Thoracic aorta (tissue), 2 donors: Measurements from ENCODE around the gene SF3B5. TPM values are rescaled to one million over a fixed set of nuclear protein-coding genes. Genes with fewer than 3 reads are reported as not detected.
A peak's percentile ranks its signal among the peaks of the same experiment; 100 is the strongest.

Source experiments
- ATAC-seq: fragments of 150-250 bp; one replicate; pipeline ENCODE4 v1.8.0; 2017; ENCODE audit warnings: low read depth; ENCODE audit not compliant: insufficient number of reproducible peaks, low FRiP score
- DNase-seq: peaks from one replicate; pipeline ENCODE4 v3.0.0-alpha.2; 2020; ENCODE audit warnings: low spot score
- H3K27ac ChIP-seq, 2 donors: fragments of 200-600 bp; sonication (generic); 1 replicate in 1 of 2; 2 replicates in 1 of 2; pipeline ENCODE4 v1.5.1; 2016; ENCODE audit warnings: mild to moderate bottlenecking in 2 of 2, moderate library complexity in 2 of 2
- H3K27me3 ChIP-seq: fragments of 200-600 bp; sonication (generic); replicated peaks from 2 replicates; pipeline ENCODE4 v1.6.0; 2016; ENCODE audit warnings: mild to moderate bottlenecking; ENCODE audit not compliant: insufficient read depth
- H3K36me3 ChIP-seq: fragments of 200-600 bp; sonication (generic); one replicate; pipeline ENCODE4 v1.5.1; 2016
- H3K4me1 ChIP-seq, 2 donors: fragments of 200-600 bp; sonication (generic); 1 replicate in 1 of 2; 2 replicates in 1 of 2; pipeline versions ENCODE4 v1.5.1 to v1.6.0; 2016; ENCODE audit warnings: low read depth in 2 of 2, mild to moderate bottlenecking in 1 of 2; ENCODE audit not compliant: control insufficient read depth in 1 of 2
- H3K4me3 ChIP-seq: fragments of 200-600 bp; sonication (generic); 2 replicates; pipeline ENCODE4 v1.5.1; 2016; ENCODE audit warnings: mild to moderate bottlenecking
- H3K9me3 ChIP-seq: fragments of 200-600 bp; sonication (generic); 2 replicates; pipeline ENCODE4 v1.5.1; 2016
- CTCF ChIP-seq: fragments of 200-600 bp; sonication (generic); IDR thresholded peaks from one replicate; pipeline ENCODE4 v1.5.1; 2019; ENCODE audit warnings: antibody characterized with exemption
- total RNA-seq, 2 donors: library from RNA; depleted of rRNA; stranded (reverse); fragments of >200 nt; gene quantifications; one replicate each; pipeline versions ENCODE4 v1.1.0 to v1.2.3, GENCODE V29; 2016

Gene SF3B5
- total RNA-seq, 2 donors from 2014 or later: 92.6 to 95.7 TPM

- no peak for DNase-seq
- H3K36me3 ChIP-seq: no peaks in the 10 kb centered on the region
- ATAC-seq: no peak
- no peak for TF ChIP-seq CTCF
- H3K4me3 ChIP-seq: no peak overlapping the region
- no peaks in the 10 kb centered on the region for H3K9me3 ChIP-seq
- H3K27ac ChIP-seq: no peak overlapping the region
- peaks cover 0 to 6% of the 10 kb centered on the region in 2 donors for H3K4me1 ChIP-seq
- no peaks in the 10 kb centered on the region for H3K27me3 ChIP-seq
These were observed 18.0 kb upstream of the SF3B5 start for GRCh38 chr6:144113366-144113765.

- Histone ChIP-seq H3K4me1 (peaks cover 0 to 6% of the 10 kb centered on the region in 2 donors), H3K36me3 (no peaks in the 10 kb centered on the region), H3K27me3 (no peaks in the 10 kb centered on the region), H3K9me3 (no peaks in the 10 kb centered on the region), H3K27ac (peak overlapping the region in 1 of 2 donors; percentile 6), H3K4me3 (peak overlapping the region; percentile 52)
- ATAC-seq (no peak), DNase-seq (no peak)
- TF ChIP-seq CTCF: no peak
These were observed 14.8 kb upstream of the SF3B5 start for GRCh38 chr6:144110210-144110609.

GRCh38 chr6:144106206-144106605 is 10.8 kb upstream of the SF3B5 start:
- ATAC-seq (no peak), DNase-seq (no peak)
- H3K4me1 ChIP-seq: peaks cover 0 to 6% of the 10 kb centered on the region in 2 donors
- no peaks in the 10 kb centered on the region for H3K9me3 ChIP-seq
- H3K27ac ChIP-seq: no peak overlapping the region
- no peak for TF ChIP-seq CTCF
- no peaks in the 10 kb centered on the region for H3K36me3 ChIP-seq
- H3K4me3 ChIP-seq: no peak overlapping the region
- H3K27me3 ChIP-seq: no peaks in the 10 kb centered on the region

- peak; percentile 57 for TF ChIP-seq CTCF
- Histone ChIP-seq H3K4me3 (no peak overlapping the region), H3K9me3 (no peaks in the 10 kb centered on the region), H3K27me3 (no peaks in the 10 kb centered on the region), H3K36me3 (no peaks in the 10 kb centered on the region), H3K4me1 (peaks cover 0 to 5% of the 10 kb centered on the region in 2 donors), H3K27ac (no peak overlapping the region)
- DNase-seq (no peak), ATAC-seq (peak; percentile 54)
These were observed 9.6 kb upstream of the SF3B5 start for GRCh38 chr6:144104898-144105487.

- Histone ChIP-seq H3K4me1 (no peaks in the 10 kb centered on the region), H3K36me3 (no peaks in the 10 kb centered on the region), H3K9me3 (no peaks in the 10 kb centered on the region), H3K4me3 (no peak overlapping the region), H3K27ac (no peak overlapping the region), H3K27me3 (no peaks in the 10 kb centered on the region)
- ATAC-seq (no peak), DNase-seq (no peak)
- TF ChIP-seq CTCF: no peak
These were observed 9.1 kb upstream of the SF3B5 start for GRCh38 chr6:144104488-144104887.
